ENCODE results near the gene MAML2.

- TF ChIP-seq CTCF (IDR thresholded peaks at IDR 0.05; ENCODE audit: poor library complexity) (no peak), EZH2phosphoT487 (IDR thresholded peaks at IDR 0.05; ENCODE audit: low read depth, severe bottlenecking, unreplicated experiment) (no peak), EZH2 (IDR thresholded peaks at IDR 0.05; ENCODE audit: borderline replicate concordance) (no peak)
These were observed 270.4 kb downstream of the MAML2 start for GRCh38 chr11:96072592-96072991.

All from hepatocyte (in vitro differentiated cells).